ENCODE measurements around the gene HERC2.
"Not testable (repeated sequence)": the region's sequence is repeated elsewhere in the genome, so short reads cannot be mapped to it uniquely, and the experiment has no call there.

GRCh38 chr15:28319725-28320124, 2.3 kb downstream of the HERC2 start:
- TF ChIP-seq CTCF (IDR thresholded peaks at IDR 0.05); ZFX (IDR thresholded peaks at IDR 0.05; ENCODE audit: borderline replicate concordance): not testable (repeated sequence)
